H9 (cell line): ENCODE data around the gene PDZD4. TPM values are rescaled to one million over a fixed set of nuclear protein-coding genes. Genes with fewer than 3 reads are reported as not detected.

Source experiments
- DNase-seq: peaks from one replicate; pipeline ENCODE4 v3.0.0-alpha.2; 2017
- H2AFZ ChIP-seq: one replicate; pipeline ENCODE4 v1.6.1; 2013; ENCODE audit warnings: mild to moderate bottlenecking, low read length, control low read depth, moderate library complexity
- H2AK5ac ChIP-seq: 2 replicates; pipeline ENCODE4 v1.6.1; 2013; ENCODE audit warnings: low read length, control low read depth, mixed read lengths; ENCODE audit not compliant: insufficient read length
- H2BK120ac ChIP-seq: one replicate; pipeline ENCODE4 v1.6.1; 2013; ENCODE audit warnings: low read depth, mild to moderate bottlenecking, low read length, control low read depth, inconsistent platforms; ENCODE audit not compliant: poor library complexity, severe bottlenecking
- H2BK12ac ChIP-seq: 2 replicates; pipeline ENCODE4 v1.6.1; 2013; ENCODE audit warnings: low read length, control low read depth, mixed read lengths, low read depth; ENCODE audit not compliant: insufficient read length
- H2BK15ac ChIP-seq: 2 replicates; pipeline ENCODE4 v1.6.1; 2013; ENCODE audit warnings: low read depth, low read length, control low read depth
- H2BK20ac ChIP-seq: one replicate; pipeline ENCODE4 v1.6.1; 2013; ENCODE audit warnings: low read depth, mild to moderate bottlenecking, low read length, control low read depth, inconsistent platforms; ENCODE audit not compliant: poor library complexity, severe bottlenecking
- H2BK5ac ChIP-seq: 2 replicates; pipeline ENCODE4 v1.6.1; 2013; ENCODE audit warnings: low read length, control low read depth, mixed read lengths; ENCODE audit not compliant: insufficient read length
- H3K14ac ChIP-seq: 2 replicates; pipeline ENCODE4 v1.6.1; 2013; ENCODE audit warnings: low read length, control low read depth; ENCODE audit not compliant: insufficient read depth
- H3K18ac ChIP-seq: 2 replicates; pipeline ENCODE4 v1.6.1; 2013; ENCODE audit warnings: low read depth, mild to moderate bottlenecking, mixed read lengths, low read length, control low read depth; ENCODE audit not compliant: insufficient read length
- H3K23ac ChIP-seq: 2 replicates; pipeline ENCODE4 v1.6.1; 2013; ENCODE audit warnings: low read length, control low read depth, mixed read lengths, low read depth; ENCODE audit not compliant: insufficient read length
- H3K23me2 ChIP-seq: 2 replicates; pipeline ENCODE4 v1.6.1; 2013; ENCODE audit warnings: low read depth, mild to moderate bottlenecking, mixed read lengths, low read length, control low read depth; ENCODE audit not compliant: insufficient read length, poor library complexity, severe bottlenecking
- H3K27ac ChIP-seq: 2 replicates; pipeline ENCODE4 v1.5.1; 2013; ENCODE audit warnings: low read length, control low read depth, mixed read lengths, low read depth; ENCODE audit not compliant: insufficient read length
- H3K27me3 ChIP-seq: 2 replicates; pipeline ENCODE4 v1.6.1; 2013; ENCODE audit warnings: low read length, control low read depth, inconsistent platforms; ENCODE audit not compliant: insufficient read depth
- H3K4ac ChIP-seq: 2 replicates; pipeline ENCODE4 v1.6.1; 2013; ENCODE audit warnings: low read depth, mild to moderate bottlenecking, control low read depth, inconsistent platforms, low read length, moderate library complexity
- H3K4me1 ChIP-seq: 2 replicates; pipeline ENCODE4 v1.6.1; 2013; ENCODE audit warnings: low read length, control low read depth, inconsistent platforms; ENCODE audit not compliant: insufficient read depth
- H3K4me2 ChIP-seq: 2 replicates; pipeline ENCODE4 v1.6.1; 2013; ENCODE audit warnings: low read length, control low read depth, mixed read lengths; ENCODE audit not compliant: insufficient read length, insufficient read depth
- H3K56ac ChIP-seq: 2 replicates; pipeline ENCODE4 v1.6.1; 2013; ENCODE audit warnings: low read depth, mild to moderate bottlenecking, mixed read lengths, low read length, control low read depth; ENCODE audit not compliant: insufficient read length
- H3K79me1 ChIP-seq: 2 replicates; pipeline ENCODE4 v1.6.1; 2013; ENCODE audit warnings: low read depth, mild to moderate bottlenecking, moderate library complexity, low read length, control low read depth, inconsistent platforms; ENCODE audit not compliant: insufficient read depth, poor library complexity, severe bottlenecking
- H3K79me2 ChIP-seq: 2 replicates; pipeline ENCODE4 v1.6.1; 2013; ENCODE audit warnings: low read length, control low read depth, inconsistent platforms; ENCODE audit not compliant: insufficient read depth
- H3K9ac ChIP-seq: 2 replicates; pipeline ENCODE4 v1.6.1; 2013; ENCODE audit warnings: low read length, control low read depth, mixed read lengths; ENCODE audit not compliant: insufficient read length; ENCODE audit errors: extremely low read depth
- H3K9me3 ChIP-seq: one replicate; pipeline ENCODE4 v1.6.1; 2013; ENCODE audit warnings: low read depth, low read length, inconsistent platforms; ENCODE audit not compliant: control insufficient read depth
- H3T11ph ChIP-seq: one replicate; pipeline ENCODE4 v1.6.1; 2013; ENCODE audit warnings: mild to moderate bottlenecking, low read length, control low read depth, inconsistent platforms
- H4K20me1 ChIP-seq: one replicate; pipeline ENCODE4 v1.6.1; 2013; ENCODE audit not compliant: control insufficient read depth, insufficient read length, insufficient read depth
- H4K5ac ChIP-seq: 2 replicates; pipeline ENCODE4 v1.6.1; 2013; ENCODE audit warnings: low read depth, mild to moderate bottlenecking, mixed read lengths, low read length, control low read depth; ENCODE audit not compliant: insufficient read length
- H4K8ac ChIP-seq: replicated peaks from 2 replicates; pipeline ENCODE4 v1.6.1; 2013; ENCODE audit warnings: low read length, control low read depth, mixed read lengths, low read depth; ENCODE audit not compliant: insufficient read length
- H4K91ac ChIP-seq: 2 replicates; pipeline ENCODE4 v1.6.1; 2013; ENCODE audit warnings: low read depth, mild to moderate bottlenecking, moderate library complexity, mixed read lengths, low read length, control low read depth; ENCODE audit not compliant: insufficient read length
- H3K27ac Mint-ChIP-seq, 3 experiments: 2 replicates in 2 of 3; 3 replicates in 1 of 3; pipeline ENCODE4 v1.8.0; 2020 to 2021; ENCODE audit warnings: mixed read lengths in 3 of 3, mild to moderate bottlenecking in 1 of 3, moderate library complexity in 1 of 3
- H3K27me3 Mint-ChIP-seq: 2 replicates; pipeline ENCODE4 v1.8.0; 2021; ENCODE audit warnings: low read depth, mild to moderate bottlenecking, moderate library complexity, mixed read lengths
- H3K36me3 Mint-ChIP-seq, 3 experiments: 2 replicates in 2 of 3; 3 replicates in 1 of 3; pipeline ENCODE4 v1.8.0; 2020 to 2021; ENCODE audit warnings: low read depth in 3 of 3, mixed read lengths in 3 of 3; ENCODE audit not compliant: insufficient read depth in 1 of 3
- H3K4me1 Mint-ChIP-seq, 2 experiments: 2 replicates each; pipeline ENCODE4 v1.8.0; 2020; ENCODE audit warnings: mixed read lengths in 2 of 2
- H3K4me3 Mint-ChIP-seq, 2 experiments: 2 replicates in 1 of 2; 3 replicates in 1 of 2; pipeline ENCODE4 v1.8.0; 2020 to 2021; ENCODE audit warnings: mild to moderate bottlenecking in 2 of 2, mixed read lengths in 2 of 2, moderate library complexity in 1 of 2
- H3K9me3 Mint-ChIP-seq, 2 experiments: 2 replicates in 1 of 2; 3 replicates in 1 of 2; pipeline ENCODE4 v1.8.0; 2020; ENCODE audit warnings: mild to moderate bottlenecking in 2 of 2, mixed read lengths in 2 of 2, moderate library complexity in 1 of 2
- WGBS: extraction: QIAGEN DNeasy Blood & Tissue Kit; methylation state at CpG from one replicate; pipeline ENCODE4 v1.1.7; 2013; ENCODE audit warnings: missing lambda C conversion rate, low lambda C conversion rate, mixed read lengths; ENCODE audit not compliant: insufficient read length; ENCODE audit errors: extremely low coverage; 5-methylcytosine and 5-hydroxymethylcytosine counted together
- total RNA-seq: library from RNA; stranded (reverse); gene quantifications from 2 replicates; pipeline ENCODE4 v1.2.1, GENCODE V29; 2021
- TF ChIP-seq, protein P1 (sequence below): fragments of 200-600 bp; sonication (generic); conservative IDR thresholded peaks from 3 replicates; pipeline ENCODE4 v1.8.0; 2021; ENCODE audit warnings: antibody characterized with exemption, mild to moderate bottlenecking

Gene PDZD4
- total RNA-seq, 1 experiment from 2014 or later, result 110 TPM

GRCh38 chrX:153875391-153876111 is 45.2 kb upstream of the PDZD4 start:
- Histone ChIP-seq H2BK5ac (no peak overlapping the region), H2BK12ac (no peak overlapping the region), H3K79me1 (no peaks in the 10 kb centered on the region), H3T11ph (no peak overlapping the region), H4K8ac (no peak overlapping the region), H3K23ac (no peak overlapping the region), H3K4me1 (no peaks in the 10 kb centered on the region; the same call in none of the 2 replicates), H3K79me2 (no peaks in the 10 kb centered on the region), H3K4ac (no peak overlapping the region), H3K9ac (no peak overlapping the region), H2BK120ac (no peak overlapping the region), H3K27me3 (no peaks in the 10 kb centered on the region), H3K4me2 (peak overlapping the region; percentile 8), H4K5ac (no peak overlapping the region), H3K23me2 (peaks cover 3% of the 10 kb centered on the region), H2BK15ac (no peak overlapping the region), H3K18ac (no peak overlapping the region), H4K91ac (no peak overlapping the region), H3K27ac (no peak overlapping the region), H4K20me1 (no peaks in the 10 kb centered on the region), H2AFZ (no peak overlapping the region), H2BK20ac (no peak overlapping the region), H2AK5ac (no peak overlapping the region), H3K14ac (no peak overlapping the region), H3K9me3 (no peaks in the 10 kb centered on the region), H3K56ac (no peak overlapping the region)
- DNase-seq, result peak; percentile 76
- WGBS, result no CpG with 5 or more reads among the region's 42 CpGs
- Mint-ChIP-seq H3K27ac (no peak overlapping the region), H3K4me1 (peaks cover 27 to 57% of the 10 kb centered on the region in 2 experiments), H3K27me3 (peaks cover 18% of the 10 kb centered on the region), H3K9me3 (peaks cover 71 to 83% of the 10 kb centered on the region in 2 experiments), H3K36me3 (peaks cover 6 to 23% (median 13%) of the 10 kb centered on the region in 3 experiments; a peak in 6 of 7 replicates), H3K4me3 (peak overlapping the region in 1 of 2 experiments; percentile 60; a peak in 4 of 5 replicates)
- TF ChIP-seq, protein P1, sequence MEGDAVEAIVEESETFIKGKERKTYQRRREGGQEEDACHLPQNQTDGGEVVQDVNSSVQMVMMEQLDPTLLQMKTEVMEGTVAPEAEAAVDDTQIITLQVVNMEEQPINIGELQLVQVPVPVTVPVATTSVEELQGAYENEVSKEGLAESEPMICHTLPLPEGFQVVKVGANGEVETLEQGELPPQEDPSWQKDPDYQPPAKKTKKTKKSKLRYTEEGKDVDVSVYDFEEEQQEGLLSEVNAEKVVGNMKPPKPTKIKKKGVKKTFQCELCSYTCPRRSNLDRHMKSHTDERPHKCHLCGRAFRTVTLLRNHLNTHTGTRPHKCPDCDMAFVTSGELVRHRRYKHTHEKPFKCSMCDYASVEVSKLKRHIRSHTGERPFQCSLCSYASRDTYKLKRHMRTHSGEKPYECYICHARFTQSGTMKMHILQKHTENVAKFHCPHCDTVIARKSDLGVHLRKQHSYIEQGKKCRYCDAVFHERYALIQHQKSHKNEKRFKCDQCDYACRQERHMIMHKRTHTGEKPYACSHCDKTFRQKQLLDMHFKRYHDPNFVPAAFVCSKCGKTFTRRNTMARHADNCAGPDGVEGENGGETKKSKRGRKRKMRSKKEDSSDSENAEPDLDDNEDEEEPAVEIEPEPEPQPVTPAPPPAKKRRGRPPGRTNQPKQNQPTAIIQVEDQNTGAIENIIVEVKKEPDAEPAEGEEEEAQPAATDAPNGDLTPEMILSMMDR, result 0 out of 3 replicates have a peak, but pooled peaks have one; percentile 13
